ENCODE measurements around the gene SBK1. TPM values are rescaled to one million over a fixed set of nuclear protein-coding genes. Genes with fewer than 3 reads are reported as not detected.
A peak's percentile ranks its signal among the peaks of the same experiment; 100 is the strongest.

The SBK1 gene
- polyA plus RNA-seq, 2 of the 4 experiments (the other 2 are of a cell fraction) = 0.13 to 0.43 TPM

GRCh38 chr16:28317040-28317880 is 24.9 kb downstream of the SBK1 start (continued):
- TF ChIP-seq HEYL (CRISPR knock-in tag; IDR thresholded peaks at IDR 0.05) = no peak
- TF ChIP-seq USF2 (IDR thresholded peaks at IDR 0.05) = no peak
- TF ChIP-seq E2F6 (IDR thresholded peaks at IDR 0.05; ENCODE audit: borderline replicate concordance, low read depth) = no peak
- TF ChIP-seq JUNB (IDR thresholded peaks at IDR 0.05) = no peak
- TF ChIP-seq MAFK (IDR thresholded peaks at IDR 0.05; ENCODE audit: partially characterized antibody) = peak; percentile 30
- no peak for TF ChIP-seq ESRRA (IDR thresholded peaks at IDR 0.05; ENCODE audit: borderline replicate concordance, low read length)
- no peak for TF ChIP-seq JUN (IDR thresholded peaks at IDR 0.05)
- no peak for TF ChIP-seq BCL3 (IDR thresholded peaks at IDR 0.05)
- no peak for TF ChIP-seq ZNF302 (CRISPR knock-in tag; IDR thresholded peaks at IDR 0.05)

GRCh38 chr16:28318042-28318744 is 25.9 kb downstream of the SBK1 start:
- no peak for FAIRE-seq
- TF ChIP-seq ZSCAN20 (CRISPR knock-in tag; IDR thresholded peaks at IDR 0.05) (no peak), ZFP36 (IDR thresholded peaks at IDR 0.05; ENCODE audit: borderline replicate concordance, partially characterized antibody) (peak; percentile 60), FOSL2 (IDR thresholded peaks at IDR 0.05) (no peak), FOSL2 (CRISPR knock-in tag; IDR thresholded peaks at IDR 0.05) (no peak)
- ATAC-seq = no peak
- ChIA-PET POLR2A (no interaction called here), CTCF (interaction anchor here (0.5 to 32.1 kb wide), 12 partner anchors 9 to 314 kb away, joined by 3 to 864 read pairs (median 4); partner anchors contain the start of gene SBK1)
- Histone ChIP-seq H3K4me3 (no peak overlapping the region), H3K27ac (no peak overlapping the region), H3K9me3 (no peaks in the 10 kb centered on the region), H3K4me2 (no peak overlapping the region), H3K4me1 (no peaks in the 10 kb centered on the region)
- WGBS (ENCODE audit: missing lambda C conversion rate) = 66% methylated on average over 9 of the region's 9 CpGs
- DNase-seq (ENCODE audit: low read depth in 1 of 2, low spot score in 1 of 2) = no peak

GRCh38 chr16:28319476-28320022 is 27.2 kb downstream of the SBK1 start:
- H3K4me3 ChIP-seq = no peak overlapping the region
- FAIRE-seq (no peak), ATAC-seq (no peak), DNase-seq (ENCODE audit: low read depth in 1 of 2, low spot score in 1 of 2) (no peak)
- H3K27ac ChIP-seq = no peak overlapping the region
- ChIA-PET POLR2A (no interaction called here), CTCF (interaction anchor here (32.1 kb wide), 1 partner anchor 27 kb away, joined by 864 read pairs; the partner anchor contains the start of gene SBK1)
- WGBS (ENCODE audit: missing lambda C conversion rate) = 65% methylated on average over 25 of the region's 26 CpGs
- H3K4me1 ChIP-seq = peaks cover 6% of the 10 kb centered on the region; the same call in 2 of the 3 replicates
- no peaks in the 10 kb centered on the region for H3K9me3 ChIP-seq
- H3K4me2 ChIP-seq = no peak overlapping the region
- TF ChIP-seq CTCF (IDR thresholded peaks at IDR 0.05) (no peak), NR3C1 (IDR thresholded peaks at IDR 0.05) (no peak), USF2 (IDR thresholded peaks at IDR 0.05) (no peak), EP300 (IDR thresholded peaks at IDR 0.05) (no peak), FOSB (CRISPR knock-in tag; IDR thresholded peaks at IDR 0.05) (no peak), HEYL (CRISPR knock-in tag; IDR thresholded peaks at IDR 0.05) (no peak), HMGXB4 (CRISPR knock-in tag; IDR thresholded peaks at IDR 0.05; ENCODE audit: borderline replicate concordance) (no peak), GATA3 (IDR thresholded peaks at IDR 0.05; ENCODE audit: borderline replicate concordance) (no peak), HDAC2 (IDR thresholded peaks at IDR 0.05) (no peak), HOXB5 (CRISPR knock-in tag; IDR thresholded peaks at IDR 0.05) (no peak), PHF8 (IDR thresholded peaks at IDR 0.05; ENCODE audit: borderline replicate concordance, low read depth) (no peak), NFE2L2 (conservative IDR thresholded peaks at IDR 0.05; ENCODE audit: low read length) (no peak), POLR2A (IDR thresholded peaks at IDR 0.05; ENCODE audit: low read length) (no peak), RARB (CRISPR knock-in tag; IDR thresholded peaks at IDR 0.05) (no peak), ZFP36 (IDR thresholded peaks at IDR 0.05; ENCODE audit: borderline replicate concordance, partially characterized antibody) (no peak)
